ENCODE data around the gene MYBPC3. TPM values are rescaled to one million over a fixed set of nuclear protein-coding genes. Genes with fewer than 3 reads are reported as not detected.
A peak's percentile ranks its signal among the peaks of the same experiment; 100 is the strongest.
"Not testable (repeated sequence)": the region's sequence is repeated elsewhere in the genome, so short reads cannot be mapped to it uniquely, and the experiment has no call there.

Gene MYBPC3
- total RNA-seq, 2 donors from 2014 or later: 797 to 1,210 TPM

DNA sequence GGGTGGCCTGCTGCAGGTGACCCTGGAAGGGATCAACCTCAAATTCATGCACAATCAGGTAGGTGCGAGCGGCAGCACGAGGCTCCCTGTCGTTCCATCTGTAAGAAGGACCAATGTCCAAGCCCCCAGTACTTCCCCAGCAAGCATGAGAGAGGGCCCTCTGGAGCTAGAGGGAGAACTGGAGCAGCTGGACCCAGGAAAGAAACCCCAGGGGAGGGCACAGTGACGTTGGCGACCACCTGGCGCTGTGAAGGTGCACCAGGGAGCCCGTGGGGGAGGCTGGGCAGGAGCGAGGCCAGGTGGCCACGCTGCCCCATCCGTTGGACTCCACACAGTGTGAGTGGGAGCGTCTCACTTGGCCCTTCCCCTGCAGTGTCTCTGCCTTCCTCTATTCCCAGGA lies 28.0 kb downstream of the MYBPC3 start:
- peaks cover 50% of the 10 kb centered on the region for H3K36me3 ChIP-seq
- H3K27ac ChIP-seq: no peak overlapping the region
- no peak for DNase-seq (ENCODE audit: low spot score)
- H3K9me3 ChIP-seq: no peaks in the 10 kb centered on the region
- H3K4me1 ChIP-seq: peaks cover 0 to 19% of the 10 kb centered on the region in 2 donors
- no peaks in the 10 kb centered on the region for H3K27me3 ChIP-seq
- TF ChIP-seq, protein P1, sequence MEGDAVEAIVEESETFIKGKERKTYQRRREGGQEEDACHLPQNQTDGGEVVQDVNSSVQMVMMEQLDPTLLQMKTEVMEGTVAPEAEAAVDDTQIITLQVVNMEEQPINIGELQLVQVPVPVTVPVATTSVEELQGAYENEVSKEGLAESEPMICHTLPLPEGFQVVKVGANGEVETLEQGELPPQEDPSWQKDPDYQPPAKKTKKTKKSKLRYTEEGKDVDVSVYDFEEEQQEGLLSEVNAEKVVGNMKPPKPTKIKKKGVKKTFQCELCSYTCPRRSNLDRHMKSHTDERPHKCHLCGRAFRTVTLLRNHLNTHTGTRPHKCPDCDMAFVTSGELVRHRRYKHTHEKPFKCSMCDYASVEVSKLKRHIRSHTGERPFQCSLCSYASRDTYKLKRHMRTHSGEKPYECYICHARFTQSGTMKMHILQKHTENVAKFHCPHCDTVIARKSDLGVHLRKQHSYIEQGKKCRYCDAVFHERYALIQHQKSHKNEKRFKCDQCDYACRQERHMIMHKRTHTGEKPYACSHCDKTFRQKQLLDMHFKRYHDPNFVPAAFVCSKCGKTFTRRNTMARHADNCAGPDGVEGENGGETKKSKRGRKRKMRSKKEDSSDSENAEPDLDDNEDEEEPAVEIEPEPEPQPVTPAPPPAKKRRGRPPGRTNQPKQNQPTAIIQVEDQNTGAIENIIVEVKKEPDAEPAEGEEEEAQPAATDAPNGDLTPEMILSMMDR (IDR thresholded peaks at IDR 0.05): no peak
- H3K4me3 ChIP-seq: no peak overlapping the region

DNA sequence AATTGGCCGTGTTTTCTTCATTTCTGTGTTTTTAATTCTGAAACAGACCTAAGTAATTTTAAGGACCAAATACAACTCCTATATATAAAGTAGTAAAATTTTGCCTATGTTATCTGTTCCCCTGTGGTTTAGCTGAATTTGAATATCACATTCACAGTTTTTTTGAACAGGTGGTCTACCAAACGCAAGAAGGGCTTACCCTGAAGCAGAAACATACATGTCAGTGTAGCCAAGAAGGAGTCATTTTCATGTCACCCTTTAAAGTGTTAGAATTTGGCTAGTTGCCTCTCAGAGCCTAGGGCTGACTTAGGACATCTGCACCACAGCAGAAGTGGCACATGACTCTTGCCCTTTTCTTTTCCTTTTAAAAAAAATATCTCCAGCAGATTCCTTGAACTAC lies 34.3 kb downstream of the MYBPC3 start:
- no peak overlapping the region for H3K4me3 ChIP-seq
- no peak for DNase-seq (ENCODE audit: low spot score)
- H3K9me3 ChIP-seq: no peaks in the 10 kb centered on the region
- H3K27ac ChIP-seq: no peak overlapping the region
- no peaks in the 10 kb centered on the region for H3K4me1 ChIP-seq
- H3K36me3 ChIP-seq: peaks cover 52% of the 10 kb centered on the region
- no peaks in the 10 kb centered on the region for H3K27me3 ChIP-seq
- TF ChIP-seq, protein P1 (IDR thresholded peaks at IDR 0.05): no peak

- H3K9me3 ChIP-seq: no peaks in the 10 kb centered on the region
- H3K27ac ChIP-seq: no peak overlapping the region
- H3K27me3 ChIP-seq: no peaks in the 10 kb centered on the region
- TF ChIP-seq, protein P1 (IDR thresholded peaks at IDR 0.05): no peak
- DNase-seq (ENCODE audit: low spot score): no peak
- H3K4me3 ChIP-seq: no peak overlapping the region
- H3K4me1 ChIP-seq: no peaks in the 10 kb centered on the region
- peaks cover 58% of the 10 kb centered on the region for H3K36me3 ChIP-seq
These were observed 35.3 kb downstream of the MYBPC3 start for GRCh38 chr11:47317064-47317828.

DNA sequence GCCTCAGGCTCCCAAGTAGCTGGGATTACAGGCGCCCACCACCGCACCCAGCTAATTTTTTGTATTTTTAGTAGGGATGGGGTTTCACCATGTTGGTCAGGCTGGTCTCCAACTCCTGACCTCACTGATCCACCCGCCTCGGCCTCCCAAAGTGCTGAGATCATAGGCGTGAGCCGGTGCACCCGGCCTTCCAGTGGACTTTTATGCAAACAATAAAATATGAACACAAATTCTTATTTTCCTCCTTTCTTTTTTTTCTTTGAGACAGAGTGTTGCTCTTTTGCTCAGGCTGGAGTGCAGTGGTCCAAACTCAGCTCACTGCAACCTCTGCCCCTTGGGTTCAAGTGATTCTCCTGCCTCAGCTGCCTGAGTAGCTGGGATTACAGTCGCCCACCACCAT lies 36.0 kb downstream of the MYBPC3 start:
- peaks cover 58% of the 10 kb centered on the region for H3K36me3 ChIP-seq

GRCh38 chr11:47314992-47315391 lies 37.5 kb downstream of the MYBPC3 start:
- H3K27me3 ChIP-seq: no peaks in the 10 kb centered on the region
- no peak overlapping the region for H3K4me3 ChIP-seq
- H3K36me3 ChIP-seq: peaks cover 73% of the 10 kb centered on the region
- H3K4me1 ChIP-seq: no peaks in the 10 kb centered on the region
- H3K9me3 ChIP-seq: no peaks in the 10 kb centered on the region
- H3K27ac ChIP-seq: no peak overlapping the region
- DNase-seq (ENCODE audit: low spot score): no peak
- TF ChIP-seq, protein P1 (IDR thresholded peaks at IDR 0.05): no peak

More for the DNA sequence above, 36.0 kb downstream of the MYBPC3 start:
- DNase-seq (ENCODE audit: low spot score); H3K9me3 ChIP-seq; H3K4me1 ChIP-seq; H3K27me3 ChIP-seq; H3K4me3 ChIP-seq; H3K27ac ChIP-seq: not testable (repeated sequence)

DNA sequence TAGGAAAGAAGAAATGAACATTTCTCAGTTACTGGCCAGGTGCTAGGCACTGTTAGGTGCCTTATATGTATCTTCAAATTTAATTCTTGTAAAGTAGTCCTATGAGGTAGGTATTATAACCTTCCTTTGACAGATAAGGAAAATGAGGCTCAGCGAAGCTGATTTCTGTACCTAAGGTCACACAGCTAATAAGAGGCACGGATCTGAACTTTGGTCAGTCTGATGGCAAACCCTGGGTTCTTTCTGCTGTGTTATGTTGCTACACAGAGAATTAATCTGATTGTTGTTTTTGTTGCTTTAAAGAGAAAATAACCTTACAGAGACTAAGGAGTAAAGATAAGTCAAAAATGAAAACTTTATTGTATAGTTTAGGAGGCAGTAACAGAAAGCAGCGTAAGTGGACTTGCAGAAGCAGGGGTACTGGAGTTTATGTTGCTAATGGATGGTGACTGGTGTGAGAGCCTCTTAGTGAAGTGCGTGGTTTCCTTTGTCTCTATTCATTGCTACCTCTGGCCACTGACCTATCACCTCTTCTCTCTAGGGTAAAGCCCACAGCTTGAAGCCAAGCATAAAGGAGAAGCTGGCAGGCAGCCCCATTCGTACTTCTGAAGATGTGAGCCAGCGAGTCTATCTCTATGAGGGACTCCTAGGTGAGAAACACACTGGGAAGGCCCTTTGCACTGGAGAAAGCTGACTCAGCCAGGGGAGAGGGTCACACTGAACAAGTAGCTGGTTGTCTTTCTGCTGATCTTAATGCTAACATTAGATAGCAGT lies 44.3 kb downstream of the MYBPC3 start:
- TF ChIP-seq, protein P1 (IDR thresholded peaks at IDR 0.05): no peak
- Histone ChIP-seq H3K9me3 (peaks cover 0 to 3% of the 10 kb centered on the region in 2 donors), H3K36me3 (peaks cover 87% of the 10 kb centered on the region), H3K4me3 (no peak overlapping the region), H3K27ac (peak overlapping the region in 1 of 2 donors; percentile 36), H3K27me3 (no peaks in the 10 kb centered on the region), H3K4me1 (peaks cover 0 to 18% of the 10 kb centered on the region in 2 donors)
- DNase-seq (ENCODE audit: low spot score): no peak

Data from right atrium auricular region (tissue), 2 donors.